Neuronal stem cell (in vitro differentiated cells): ENCODE data around the gene LRRD1. TPM values are rescaled to one million over a fixed set of nuclear protein-coding genes. Genes with fewer than 3 reads are reported as not detected.
A peak's percentile ranks its signal among the peaks of the same experiment; 100 is the strongest.
"Not testable (repeated sequence)": the region's sequence is repeated elsewhere in the genome, so short reads cannot be mapped to it uniquely, and the experiment has no call there.

Experiments used
- DNase-seq: peaks from one replicate; pipeline ENCODE4 v3.0.0-alpha.2; 2013; ENCODE audit warnings: low spot score
- H2AFZ ChIP-seq: one replicate; pipeline ENCODE4 v1.6.1; 2013; ENCODE audit warnings: mild to moderate bottlenecking, low read length, inconsistent platforms
- H2AK5ac ChIP-seq: 2 replicates; pipeline ENCODE4 v1.6.1; 2013; ENCODE audit warnings: low read depth, mild to moderate bottlenecking, inconsistent platforms, low read length, moderate library complexity, mixed read lengths
- H2BK120ac ChIP-seq: 2 replicates; pipeline ENCODE4 v1.6.1; 2013; ENCODE audit warnings: low read depth, mild to moderate bottlenecking, inconsistent platforms, low read length, moderate library complexity, mixed read lengths
- H2BK12ac ChIP-seq: one replicate; pipeline ENCODE4 v1.6.1; 2013; ENCODE audit warnings: low read length, inconsistent platforms
- H2BK15ac ChIP-seq: 2 replicates; pipeline ENCODE4 v1.6.1; 2013; ENCODE audit warnings: mild to moderate bottlenecking, low read length, inconsistent platforms, mixed read lengths
- H2BK5ac ChIP-seq: one replicate; pipeline ENCODE4 v1.6.1; 2013; ENCODE audit warnings: inconsistent platforms, mild to moderate bottlenecking, low read length, moderate library complexity
- H3K14ac ChIP-seq: one replicate; pipeline ENCODE4 v1.6.1; 2013; ENCODE audit warnings: low read length, inconsistent platforms
- H3K18ac ChIP-seq: 2 replicates; pipeline ENCODE4 v1.6.1; 2013; ENCODE audit warnings: low read length, inconsistent platforms
- H3K23ac ChIP-seq: 2 replicates; pipeline ENCODE4 v1.6.1; 2013; ENCODE audit warnings: low read depth, mild to moderate bottlenecking, mixed read lengths, low read length, inconsistent platforms; ENCODE audit not compliant: poor library complexity
- H3K27ac ChIP-seq: replicated peaks from 3 replicates; pipeline ENCODE4 v1.5.1; 2013; ENCODE audit warnings: low read length, inconsistent platforms
- H3K27me3 ChIP-seq, 3 experiments: 2 replicates each; pipeline ENCODE4 v1.6.1; 2013; ENCODE audit warnings: low read length in 3 of 3, mild to moderate bottlenecking in 2 of 3, inconsistent platforms in 1 of 3, low read depth in 1 of 3, mixed read lengths in 1 of 3, moderate library complexity in 1 of 3; ENCODE audit not compliant: control insufficient read depth in 3 of 3, insufficient read depth in 3 of 3
- H3K36me3 ChIP-seq, 2 donors: replicated peaks in 1 of 2; 2 replicates each; pipeline ENCODE4 v1.6.1; 2013; ENCODE audit warnings: low read length in 2 of 2; ENCODE audit not compliant: control insufficient read depth in 2 of 2, insufficient read depth in 2 of 2
- H3K4ac ChIP-seq: 2 replicates; pipeline ENCODE4 v1.6.1; 2013; ENCODE audit warnings: inconsistent platforms, mild to moderate bottlenecking, low read length, moderate library complexity
- H3K4me1 ChIP-seq, 2 donors: 1 replicate in 1 of 2; 2 replicates in 1 of 2; pipeline ENCODE4 v1.6.1; 2013; ENCODE audit warnings: low read length in 2 of 2, low read depth in 1 of 2; ENCODE audit not compliant: control insufficient read depth in 2 of 2, insufficient read depth in 1 of 2
- H3K4me2 ChIP-seq: one replicate; pipeline ENCODE4 v1.6.1; 2013; ENCODE audit warnings: mild to moderate bottlenecking, low read length, inconsistent platforms; ENCODE audit not compliant: insufficient read depth, poor library complexity, severe bottlenecking
- H3K4me3 ChIP-seq, 2 donors: 2 replicates each; pipeline ENCODE4 v1.5.1; 2013; ENCODE audit warnings: low read length in 2 of 2, mild to moderate bottlenecking in 2 of 2, inconsistent platforms in 1 of 2, moderate library complexity in 1 of 2
- H3K79me1 ChIP-seq: one replicate; pipeline ENCODE4 v1.6.1; 2013; ENCODE audit warnings: low read depth, mild to moderate bottlenecking, inconsistent platforms, low read length, moderate library complexity
- H3K9ac ChIP-seq: one replicate; pipeline ENCODE4 v1.6.1; 2013; ENCODE audit warnings: mild to moderate bottlenecking, low read depth, low read length, inconsistent platforms; ENCODE audit not compliant: poor library complexity
- H3K9me3 ChIP-seq, 2 donors: replicated peaks in 1 of 2; 2 replicates each; pipeline versions ENCODE3 to v1.6.1; 2013; ENCODE audit warnings: low read length in 2 of 2, mild to moderate bottlenecking in 2 of 2, inconsistent platforms in 1 of 2, low read depth in 1 of 2, mixed read lengths in 1 of 2, moderate library complexity in 1 of 2; ENCODE audit not compliant: control insufficient read depth in 2 of 2, insufficient read depth in 1 of 2
- H4K8ac ChIP-seq: one replicate; pipeline ENCODE4 v1.6.1; 2013; ENCODE audit warnings: low read depth, mild to moderate bottlenecking, inconsistent platforms, low read length, moderate library complexity
- H4K91ac ChIP-seq: one replicate; pipeline ENCODE4 v1.6.1; 2013; ENCODE audit warnings: low read length, low read depth, mild to moderate bottlenecking, inconsistent platforms; ENCODE audit not compliant: poor library complexity
- WGBS, 2 donors: extraction: QIAGEN DNeasy Blood & Tissue Kit; methylation state at CpG; one replicate each; pipeline ENCODE4 v1.1.7; 2013; ENCODE audit warnings: missing lambda C conversion rate in 2 of 2, mixed read lengths in 1 of 2; ENCODE audit not compliant: insufficient read length in 2 of 2, insufficient replicate concordance in 1 of 2; ENCODE audit errors: extremely low coverage in 2 of 2; 5-methylcytosine and 5-hydroxymethylcytosine counted together
- small RNA-seq: library from polyadenylated mRNA; stranded (forward); fragments of <200 nt; extraction: miRNeasy Mini kit (QIAGEN cat#:217004); gene quantifications from one replicate; pipeline ENCODE3, GENCODE V24; 2013; ENCODE audit not compliant: insufficient read depth

The LRRD1 gene

DNA sequence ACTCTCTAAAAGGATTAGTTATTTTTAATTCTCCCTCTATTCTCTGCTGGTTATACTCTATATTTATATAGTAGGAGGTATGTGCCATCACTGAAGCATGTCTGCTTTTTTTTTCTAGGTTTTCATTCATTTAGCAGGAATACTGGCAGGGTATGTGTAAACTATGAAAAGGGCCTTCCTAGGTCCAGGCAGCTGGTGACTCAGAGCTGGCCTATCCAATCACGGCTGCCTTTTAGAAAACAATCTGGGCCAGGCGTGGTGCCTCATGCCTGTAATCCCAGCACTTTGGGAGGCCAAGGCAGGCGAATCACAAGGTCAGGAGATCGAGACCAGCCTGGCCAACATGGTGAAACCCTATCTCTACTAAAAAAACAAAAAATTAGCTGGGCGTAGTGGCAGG lies 76.1 kb downstream of the LRRD1 start:
- no CpG with 5 or more reads among the region's 5 CpGs for WGBS, 2 donors
- H2BK12ac ChIP-seq, H3K18ac ChIP-seq, H3K9ac ChIP-seq, DNase-seq, H3K27ac ChIP-seq, H3K79me1 ChIP-seq, H4K91ac ChIP-seq, H2BK15ac ChIP-seq, H3K4ac ChIP-seq, H2BK5ac ChIP-seq, H3K4me1 ChIP-seq, H2AK5ac ChIP-seq, H4K8ac ChIP-seq, H3K4me3 ChIP-seq, H2AFZ ChIP-seq, H3K14ac ChIP-seq, H3K23ac ChIP-seq, H2BK120ac ChIP-seq, H3K4me2 ChIP-seq, H3K9me3 ChIP-seq, H3K27me3 ChIP-seq: not testable (repeated sequence)
- H3K36me3 ChIP-seq = peaks cover 9 to 87% of the 10 kb centered on the region in 2 donors

DNA sequence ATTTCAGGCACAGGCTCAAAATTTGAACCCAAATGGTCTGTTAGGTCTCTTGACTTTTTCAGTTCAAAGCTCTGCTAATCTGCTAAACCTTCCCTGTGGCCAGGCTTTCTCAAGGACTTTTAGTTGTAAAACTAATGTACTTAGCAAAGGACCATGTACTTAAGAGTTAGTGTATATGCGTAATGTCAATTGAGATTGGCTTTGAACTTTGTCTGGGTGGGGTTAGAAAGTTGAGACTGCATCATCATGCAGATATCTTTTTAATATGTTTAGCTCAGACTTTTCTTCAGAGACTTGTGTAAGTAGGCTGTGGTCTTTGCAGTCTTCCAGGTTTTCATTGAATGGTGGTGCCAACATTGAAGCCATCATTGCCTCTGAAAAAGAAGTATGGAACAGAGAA lies 78.4 kb downstream of the LRRD1 start:
- no peaks in the 10 kb centered on the region for H3K4me1 ChIP-seq
- H3K4me3 ChIP-seq = no peak overlapping the region
- H3K4me2 ChIP-seq = no peak overlapping the region
- no peak for DNase-seq
- no peak overlapping the region for H2BK12ac ChIP-seq
- H3K79me1 ChIP-seq = no peaks in the 10 kb centered on the region
- H4K8ac ChIP-seq = no peak overlapping the region
- peaks cover 16 to 91% of the 10 kb centered on the region in 2 donors for H3K36me3 ChIP-seq
- H2AFZ ChIP-seq = no peak overlapping the region
- H3K4ac ChIP-seq = no peak overlapping the region
- no peak overlapping the region for H3K9ac ChIP-seq
- no peak overlapping the region for H3K14ac ChIP-seq
- no peak overlapping the region for H2AK5ac ChIP-seq
- H3K27me3 ChIP-seq = no peaks in the 10 kb centered on the region
- no peak overlapping the region for H3K23ac ChIP-seq
- no peak overlapping the region for H2BK15ac ChIP-seq
- H3K18ac ChIP-seq = no peak overlapping the region
- H3K27ac ChIP-seq = no peak overlapping the region
- H2BK120ac ChIP-seq = no peak overlapping the region
- no peak overlapping the region for H2BK5ac ChIP-seq
- H4K91ac ChIP-seq = no peak overlapping the region
- WGBS, 2 donors = no CpG with 5 or more reads among the region's 1 CpG
- H3K9me3 ChIP-seq = no peaks in the 10 kb centered on the region

DNA sequence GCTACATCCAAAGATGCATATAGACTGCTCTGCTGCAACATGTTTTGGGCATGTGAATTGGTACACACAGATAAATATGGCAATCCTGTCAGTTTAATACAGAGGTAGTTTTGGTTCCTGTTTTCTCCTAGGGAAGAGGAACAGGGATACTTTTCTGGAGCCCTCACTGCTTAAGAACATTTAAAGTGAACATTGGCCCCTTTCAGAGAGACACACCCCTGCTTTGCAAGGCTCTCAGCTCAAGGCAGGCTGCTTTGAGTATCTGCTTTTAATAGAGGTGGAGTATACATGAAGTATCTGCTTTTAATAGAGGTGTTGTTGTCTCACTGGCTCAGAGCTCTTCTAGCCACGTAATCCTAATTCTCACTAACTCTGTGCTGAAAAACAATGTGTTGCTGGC lies 83.6 kb downstream of the LRRD1 start:
- Histone ChIP-seq H3K27ac (no peak overlapping the region), H2BK12ac (no peak overlapping the region), H3K27me3 (no peaks in the 10 kb centered on the region), H3K4me1 (no peaks in the 10 kb centered on the region), H3K36me3 (peaks cover 14 to 91% of the 10 kb centered on the region in 2 donors), H2AK5ac (no peak overlapping the region), H4K8ac (no peak overlapping the region), H3K4me3 (no peak overlapping the region), H3K23ac (no peak overlapping the region), H3K4me2 (no peak overlapping the region), H2BK120ac (no peak overlapping the region), H2BK5ac (no peak overlapping the region), H2AFZ (no peak overlapping the region), H3K9me3 (peaks cover 0 to 7% of the 10 kb centered on the region in 2 donors), H2BK15ac (no peak overlapping the region), H3K18ac (no peak overlapping the region), H3K4ac (no peak overlapping the region), H4K91ac (no peak overlapping the region), H3K14ac (no peak overlapping the region), H3K9ac (no peak overlapping the region), H3K79me1 (no peaks in the 10 kb centered on the region)
- no CpG with 5 or more reads among the region's 1 CpG for WGBS, 2 donors
- no peak for DNase-seq

Small RNA genes within 50 kb of the gene (small RNA-seq; reads per million reads assigned to genes)
- gene MIR1285-1 (7.5 reads per million, percentile 42 among the genes with 10 or more reads in this experiment), gene RF00019 (not detected)
